Erythroblast (primary cell): ENCODE results near the gene CORO2B.

ENCODE experiments used
- GATA1 ChIP-seq: IDR thresholded peaks from 2 replicates; pipeline ENCODE4 v1.6.1; 2011; ENCODE audit warnings: low read depth, mild to moderate bottlenecking, control low read depth, low read length, moderate library complexity
- POLR2A ChIP-seq: IDR thresholded peaks from 2 replicates; pipeline ENCODE4 v1.6.1; 2011; ENCODE audit warnings: mild to moderate bottlenecking, low read length

DNA sequence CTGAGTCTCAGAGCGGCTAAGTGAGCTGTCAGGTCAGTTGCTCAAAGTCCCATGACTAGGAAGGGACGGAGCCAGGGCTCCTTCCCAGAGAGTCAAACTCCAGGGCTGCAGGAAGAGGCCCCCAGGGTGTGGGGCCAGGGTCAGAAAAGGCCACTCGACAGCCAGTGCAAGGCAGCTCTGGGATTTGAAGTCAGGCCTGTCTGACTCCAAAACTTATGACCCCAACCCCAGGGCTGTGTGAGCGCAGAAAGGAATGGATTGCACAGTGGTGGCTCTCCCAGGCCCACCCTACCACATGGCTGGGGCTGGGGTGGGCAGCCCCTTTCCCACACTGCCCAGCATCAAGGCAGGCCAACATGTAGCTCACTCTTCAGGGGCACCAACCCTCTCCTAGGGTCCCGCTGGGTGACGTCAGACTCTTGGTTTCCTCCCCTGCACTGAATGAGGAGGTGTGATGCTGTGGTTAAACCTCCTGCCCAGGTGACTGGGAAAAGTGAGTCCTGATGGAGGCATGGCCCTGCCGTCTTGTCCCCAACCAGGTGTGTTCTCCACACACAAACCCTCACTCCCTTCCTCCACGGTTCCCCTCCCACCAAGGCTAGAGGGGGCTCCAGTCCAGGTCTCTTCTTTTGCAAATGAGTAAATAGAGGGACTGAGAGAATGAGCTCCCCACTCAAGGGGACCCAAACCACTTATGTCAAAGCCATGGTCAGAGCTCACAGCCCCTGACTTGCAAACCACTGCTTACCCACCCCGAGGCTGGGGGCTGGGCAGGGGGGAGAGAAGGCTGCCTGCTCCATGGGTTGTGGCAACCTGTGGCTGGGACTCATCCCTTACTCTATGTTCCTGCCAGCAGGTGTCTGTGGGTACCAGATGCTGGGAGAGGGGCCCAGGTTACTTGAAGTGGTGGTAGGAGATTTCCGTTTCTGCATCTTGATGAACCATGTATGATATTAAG, 23.8 kb upstream of the CORO2B start:
- TF ChIP-seq POLR2A: no peak
- TF ChIP-seq GATA1: no peak
